OCI-LY7 (cell line): ENCODE results near the gene ARHGAP29.

Experiments used
- CTCF ChIP-seq: fragments of 200-600 bp; sonication (generic); conservative IDR thresholded peaks from 2 replicates; pipeline ENCODE4 v1.5.1; 2014; ENCODE audit warnings: mild to moderate bottlenecking, antibody characterized with exemption, low read length, moderate library complexity, mixed read lengths
- EZH2phosphoT487 ChIP-seq: fragments of 200-600 bp; sonication (generic); IDR thresholded peaks from 2 replicates; pipeline ENCODE4 v1.6.1; 2018; ENCODE audit warnings: low read depth, borderline replicate concordance, mild to moderate bottlenecking, mixed run types, antibody characterized with exemption, low read length, moderate library complexity, mixed read lengths

GRCh38 chr1:94153133-94153532 is 84.3 kb downstream of the ARHGAP29 start:
- no peak for TF ChIP-seq CTCF
- no peak for TF ChIP-seq EZH2phosphoT487
